Lower lobe of right lung (tissue), 2 donors: Measurements from ENCODE around the gene PPT2. TPM values are rescaled to one million over a fixed set of nuclear protein-coding genes. Genes with fewer than 3 reads are reported as not detected.
"Not testable (repeated sequence)": the region's sequence is repeated elsewhere in the genome, so short reads cannot be mapped to it uniquely, and the experiment has no call there.

ENCODE experiments used
- ATAC-seq, 2 donors: fragments of 200-7000 bp; cut with Tn5 transposase; one replicate each; pipeline ENCODE4 v1.9.1; 2020 to 2022; ENCODE audit warnings: mild to moderate bottlenecking in 2 of 2, moderate library complexity in 2 of 2
- DNase-seq: peaks from one replicate; pipeline ENCODE4 v3.0.0-alpha.2; 2020
- H3K27ac ChIP-seq: fragments of 200-600 bp; one replicate; pipeline ENCODE4 v1.8.0; 2022
- H3K27me3 ChIP-seq: fragments of 200-600 bp; one replicate; pipeline ENCODE4 v1.8.0; 2022; ENCODE audit warnings: low read depth
- H3K36me3 ChIP-seq: fragments of 200-600 bp; one replicate; pipeline ENCODE4 v1.8.0; 2022; ENCODE audit warnings: mild to moderate bottlenecking
- H3K4me1 ChIP-seq: fragments of 200-600 bp; one replicate; pipeline ENCODE4 v1.8.0; 2022
- H3K4me3 ChIP-seq: fragments of 200-600 bp; one replicate; pipeline ENCODE4 v1.8.0; 2022; ENCODE audit warnings: mild to moderate bottlenecking
- H3K9me3 ChIP-seq: fragments of 200-600 bp; one replicate; pipeline ENCODE4 v1.8.0; 2022
- intact Hi-C: fragments of 100-400 bp; cut with DNase I; formaldehyde crosslinking; loops from one replicate; pipeline ENCODE4 v1.11.0; 2022
- microRNA-seq: library from miRNA; unstranded; fragments of <30 nt; microRNA quantifications from one replicate; pipeline ENCODE4 v1.2.0, GENCODE V29; 2020; ENCODE audit warnings: borderline number of aligned reads
- total RNA-seq: library from RNA; stranded (reverse); fragmentation: NEBNext Ultra II Directional; extraction: Animal tissue kit (Norgen Biotek cat#: 25700); gene quantifications from one replicate; pipeline ENCODE4 v1.2.1, GENCODE V29; 2021
- TF ChIP-seq, protein P1 (sequence below): fragments of 200-600 bp; IDR thresholded peaks from one replicate; pipeline ENCODE4 v1.8.0; 2022; ENCODE audit warnings: antibody characterized with exemption, mild to moderate bottlenecking
- donor health status: DM: no; HTN: yes; CAD: no; lungs with severe emphysema.

The PPT2 gene
- total RNA-seq, 1 donor from 2014 or later: 13.7 TPM

DNA sequence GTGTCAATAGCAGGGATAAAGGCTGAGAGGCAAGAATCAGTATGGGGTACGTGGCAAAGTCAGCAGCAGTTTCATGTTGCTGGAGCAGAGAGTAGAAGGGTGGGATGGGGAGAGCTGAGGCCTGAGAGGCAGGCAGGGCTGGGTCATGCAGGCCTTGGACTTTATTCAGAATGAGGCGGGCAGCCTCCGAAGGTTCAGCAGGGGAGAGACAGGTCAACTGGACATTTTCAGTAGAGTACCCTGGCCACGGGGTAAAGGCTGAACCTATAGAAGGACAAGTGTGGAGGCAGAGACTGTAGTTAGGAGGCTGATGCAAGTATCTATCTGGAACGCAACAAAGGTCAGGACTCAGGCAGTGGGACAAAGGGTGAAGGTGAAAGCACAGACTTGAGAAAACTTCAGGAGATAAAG is 56.3 kb downstream of the PPT2 start:
- Histone ChIP-seq H3K4me1 (no peaks in the 10 kb centered on the region), H3K4me3 (no peak overlapping the region), H3K9me3 (no peaks in the 10 kb centered on the region), H3K27me3 (no peaks in the 10 kb centered on the region), H3K36me3 (peaks cover 12% of the 10 kb centered on the region), H3K27ac (no peak overlapping the region)
- DNase-seq: no peak
- TF ChIP-seq, protein P1, sequence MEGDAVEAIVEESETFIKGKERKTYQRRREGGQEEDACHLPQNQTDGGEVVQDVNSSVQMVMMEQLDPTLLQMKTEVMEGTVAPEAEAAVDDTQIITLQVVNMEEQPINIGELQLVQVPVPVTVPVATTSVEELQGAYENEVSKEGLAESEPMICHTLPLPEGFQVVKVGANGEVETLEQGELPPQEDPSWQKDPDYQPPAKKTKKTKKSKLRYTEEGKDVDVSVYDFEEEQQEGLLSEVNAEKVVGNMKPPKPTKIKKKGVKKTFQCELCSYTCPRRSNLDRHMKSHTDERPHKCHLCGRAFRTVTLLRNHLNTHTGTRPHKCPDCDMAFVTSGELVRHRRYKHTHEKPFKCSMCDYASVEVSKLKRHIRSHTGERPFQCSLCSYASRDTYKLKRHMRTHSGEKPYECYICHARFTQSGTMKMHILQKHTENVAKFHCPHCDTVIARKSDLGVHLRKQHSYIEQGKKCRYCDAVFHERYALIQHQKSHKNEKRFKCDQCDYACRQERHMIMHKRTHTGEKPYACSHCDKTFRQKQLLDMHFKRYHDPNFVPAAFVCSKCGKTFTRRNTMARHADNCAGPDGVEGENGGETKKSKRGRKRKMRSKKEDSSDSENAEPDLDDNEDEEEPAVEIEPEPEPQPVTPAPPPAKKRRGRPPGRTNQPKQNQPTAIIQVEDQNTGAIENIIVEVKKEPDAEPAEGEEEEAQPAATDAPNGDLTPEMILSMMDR: no peak
- intact Hi-C loops: no loop called here
- no peak for ATAC-seq

DNA sequence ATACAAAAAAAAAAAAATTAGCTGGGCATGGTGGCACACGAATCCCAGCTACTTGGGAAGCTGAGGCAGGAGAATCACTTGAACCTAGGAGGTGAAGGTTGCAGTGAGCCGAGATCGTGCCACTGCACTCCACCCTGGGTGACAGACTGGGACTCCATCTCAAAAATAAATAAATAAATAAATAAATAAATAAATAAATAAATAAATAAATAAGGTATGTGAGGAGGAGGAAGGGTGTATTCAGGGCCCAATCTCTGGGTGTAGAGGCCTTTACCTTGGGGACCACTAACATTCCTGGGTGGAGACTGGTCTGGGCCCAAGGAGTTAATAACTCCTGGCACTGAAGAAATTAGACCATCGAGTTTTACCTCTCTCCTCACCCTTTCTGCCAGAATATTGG is 57.5 kb downstream of the PPT2 start:
- H3K27me3 ChIP-seq, H3K9me3 ChIP-seq, ATAC-seq, H3K4me1 ChIP-seq, intact Hi-C loops, H3K27ac ChIP-seq, H3K4me3 ChIP-seq, DNase-seq: not testable (repeated sequence)
- H3K36me3 ChIP-seq: peaks cover 12% of the 10 kb centered on the region

DNA sequence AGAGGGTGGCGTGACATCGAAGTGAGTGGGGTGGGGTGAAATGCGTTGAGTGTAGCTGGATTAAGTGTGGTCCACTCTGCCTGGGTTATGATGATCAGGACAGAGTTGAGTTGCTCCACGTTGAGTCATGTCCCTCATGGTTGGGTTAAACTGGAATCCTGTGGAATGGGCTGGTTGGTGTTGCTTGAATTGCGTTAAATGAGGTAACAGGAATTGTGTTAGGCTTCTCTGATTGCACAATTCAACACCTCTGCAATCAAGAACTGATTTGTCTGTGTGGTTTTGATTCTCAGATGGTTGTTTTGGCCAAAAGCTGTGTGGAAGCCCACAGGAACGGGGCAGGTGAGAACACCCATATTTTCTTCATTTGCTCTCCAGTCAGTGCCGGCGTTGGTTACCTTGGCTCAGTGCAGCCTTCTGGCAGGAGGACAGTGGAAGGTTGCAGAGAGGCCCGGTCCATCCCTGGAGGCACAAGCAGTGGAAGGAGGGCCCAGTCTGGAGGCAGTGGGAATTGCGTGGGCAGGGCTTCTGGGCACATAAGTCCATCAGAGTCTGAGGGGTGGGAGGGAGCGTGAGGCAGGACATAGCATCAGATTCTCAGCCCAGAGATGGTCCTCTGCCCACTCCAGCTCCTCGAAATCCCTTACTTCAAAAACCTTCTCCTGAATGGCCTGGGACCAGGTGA is 58.3 kb downstream of the PPT2 start:
- no peaks in the 10 kb centered on the region for H3K27me3 ChIP-seq
- DNase-seq: no peak
- no peaks in the 10 kb centered on the region for H3K9me3 ChIP-seq
- intact Hi-C loops: no loop called here
- no peak overlapping the region for H3K4me3 ChIP-seq
- no peak overlapping the region for H3K27ac ChIP-seq
- H3K36me3 ChIP-seq: peaks cover 15% of the 10 kb centered on the region
- H3K4me1 ChIP-seq: no peaks in the 10 kb centered on the region
- TF ChIP-seq, protein P1: no peak
- peak in 1 of 2 donors; percentile 14 for ATAC-seq

Small RNA genes within 50 kb of the gene (microRNA-seq; reads per million reads assigned to microRNA genes)
- gene MIR6721 (not detected), gene MIR6833 (not detected)

Other genes with a start within 250 kb of the PPT2 start
- 311 TPM for gene C2, start 226.4 kb upstream of the PPT2 start, total RNA-seq
- 85.6 TPM for gene CFB, start 208.0 kb upstream of the PPT2 start, total RNA-seq
- 47.0 TPM for gene NELFE, start 195.2 kb upstream of the PPT2 start, total RNA-seq
- 64.2 TPM for gene SKIC2, start 195.0 kb upstream of the PPT2 start, total RNA-seq
- 16.5 TPM for gene DXO, start 182.0 kb upstream of the PPT2 start, total RNA-seq
- 175 TPM for gene C4A, start 172.1 kb upstream of the PPT2 start, total RNA-seq
- gene C4B, start 139.3 kb upstream of the PPT2 start, total RNA-seq: 162 TPM
- gene CYP21A2, start 115.7 kb upstream of the PPT2 start, total RNA-seq: 1.1 TPM
- 120 TPM for gene TNXB, start 44.8 kb upstream of the PPT2 start, total RNA-seq
- gene ATF6B, start 25.9 kb upstream of the PPT2 start, total RNA-seq: 83.7 TPM
- 5.8 TPM for gene FKBPL, start 23.9 kb upstream of the PPT2 start, total RNA-seq
- 1.2 TPM for gene PRRT1, start 2.2 kb upstream of the PPT2 start, total RNA-seq
- gene EGFL8, start 10.5 kb downstream of the PPT2 start, total RNA-seq: 13.4 TPM
- gene AGPAT1, start 21.9 kb downstream of the PPT2 start, total RNA-seq: 51.2 TPM
- 44.9 TPM for gene RNF5, start 24.3 kb downstream of the PPT2 start, total RNA-seq
- 882 TPM for gene AGER, start 30.1 kb downstream of the PPT2 start, total RNA-seq
- 89.2 TPM for gene PBX2, start 36.1 kb downstream of the PPT2 start, total RNA-seq
- gene GPSM3, start 38.5 kb downstream of the PPT2 start, total RNA-seq: 76.2 TPM
- gene NOTCH4, start 69.9 kb downstream of the PPT2 start, total RNA-seq: 63.6 TPM
- not detected for gene TSBP1, start 217.8 kb downstream of the PPT2 start, total RNA-seq